GM12878 (cell line): ENCODE data around the gene BCO1. TPM values are rescaled to one million over a fixed set of nuclear protein-coding genes. Genes with fewer than 3 reads are reported as not detected.

Experiments
- ATAC-seq: fragments of 200-7000 bp; cut with Tn5 transposase; 3 replicates; pipeline ENCODE4 v1.9.1; 2020; ENCODE audit warnings: mild to moderate bottlenecking, moderate library complexity
- BruUV-seq: library from RNA; stranded (reverse); fragments of 400-500 nt; replicated peaks from 2 replicates; lab custom pipeline; 2021; lab: Mats Ljungman, UMichigan
- CTCF ChIA-PET: fragments of 300-600 bp; sonication (Branson Sonifier 250); formaldehyde crosslinking; extraction: SDS; loops from one replicate; lab custom pipeline; 2021; ENCODE audit warnings: inconsistent platforms; lab: Yijun Ruan, JAX
- POLR2A ChIA-PET: fragments of 350-600 bp; formaldehyde crosslinking; extraction: SDS; loops from one replicate; lab custom pipeline; 2021; ENCODE audit warnings: inconsistent platforms; lab: Charles Lee
- RAD21 ChIA-PET: fragments of 300-600 bp; sonication (Branson Sonifier 250); formaldehyde crosslinking; loops from one replicate; lab custom pipeline; 2023; ENCODE audit warnings: antibody characterized with exemption; ENCODE audit not compliant: unreplicated experiment; lab: Charles Lee
- SMC1A ChIA-PET: fragments of 300-600 bp; sonication (Branson Sonifier 250); formaldehyde crosslinking; loops from one replicate; lab custom pipeline; 2023; ENCODE audit not compliant: unreplicated experiment, uncharacterized antibody; lab: Charles Lee
- DNase-seq: peaks from one replicate; pipeline ENCODE4 v3.0.0-alpha.2; 2011; ENCODE audit warnings: low read depth, low spot score
- FAIRE-seq: peaks from 3 replicates; lab custom pipeline; 2011; peaks lifted over from hg19 to GRCh38; lab: Jason Lieb, UNC
- H2AFZ ChIP-seq: 2 replicates; pipeline ENCODE4 v1.6.0; 2011; ENCODE audit warnings: low read depth, low read length, control low read depth; ENCODE audit not compliant: control insufficient read depth
- H3K27ac ChIP-seq: 2 replicates; pipeline ENCODE4 v1.5.1; 2011; ENCODE audit warnings: control low read depth; ENCODE audit not compliant: control insufficient read depth, insufficient read depth
- H3K27me3 ChIP-seq, 2 experiments: replicated peaks in 1 of 2; 2 replicates each; pipeline versions ENCODE4 v1.6.0 to v1.6.1; 2011; ENCODE audit warnings: low read length in 1 of 2; ENCODE audit not compliant: control insufficient read depth in 2 of 2, insufficient read depth in 2 of 2
- H3K36me3 ChIP-seq, 2 experiments: 2 replicates each; pipeline ENCODE4 v1.5.1; 2011; ENCODE audit warnings: low read length in 1 of 2; ENCODE audit not compliant: control insufficient read depth in 2 of 2, insufficient read depth in 2 of 2
- H3K4me1 ChIP-seq: 2 replicates; pipeline ENCODE4 v1.6.1; 2011; ENCODE audit warnings: mild to moderate bottlenecking, low read length, moderate library complexity, mixed read lengths; ENCODE audit not compliant: control insufficient read depth, insufficient read depth
- H3K4me2 ChIP-seq: 2 replicates; pipeline ENCODE4 v1.6.0; 2011; ENCODE audit warnings: control low read depth; ENCODE audit not compliant: control insufficient read depth, insufficient read depth
- H3K4me3 ChIP-seq: fragments of 200-600 bp; sonication (generic); 2 replicates; pipeline ENCODE4 v1.5.1; 2016
- H3K79me2 ChIP-seq: 2 replicates; pipeline ENCODE4 v1.6.0; 2011; ENCODE audit warnings: low read length; ENCODE audit not compliant: control insufficient read depth, insufficient read depth
- H3K9ac ChIP-seq: 2 replicates; pipeline ENCODE4 v1.8.0; 2011; ENCODE audit warnings: low read length, control low read depth, mixed read lengths; ENCODE audit not compliant: control insufficient read depth, insufficient read depth
- H3K9me3 ChIP-seq: replicated peaks from 3 replicates; pipeline ENCODE4 v1.5.1; 2011; ENCODE audit warnings: mild to moderate bottlenecking, low read length; ENCODE audit not compliant: control insufficient read depth, insufficient read depth
- H4K20me1 ChIP-seq: 2 replicates; pipeline ENCODE4 v1.6.0; 2011; ENCODE audit not compliant: control insufficient read depth, insufficient read depth
- BCL11A ChIP-seq: IDR thresholded peaks from 2 replicates; pipeline ENCODE4 v1.6.1; 2011; ENCODE audit warnings: low read depth, low read length
- CBX3 ChIP-seq: fragments of 200-600 bp; sonication (generic); IDR thresholded peaks from 2 replicates; pipeline ENCODE4 v1.6.1; 2016; ENCODE audit warnings: low read depth, borderline replicate concordance
- CEBPB ChIP-seq, 2 experiments: fragments of 150-350 bp in 1 of 2; IDR thresholded peaks; 2 replicates each; pipeline ENCODE4 v1.6.1; 2012 to 2014; ENCODE audit warnings: low read depth in 2 of 2, low read length in 2 of 2, borderline replicate concordance in 1 of 2, inconsistent platforms in 1 of 2
- CHD1 ChIP-seq: IDR thresholded peaks from 2 replicates; pipeline ENCODE4 v1.6.1; 2012; ENCODE audit warnings: low read depth, low read length, improper control_type of control experiment
- HCFC1 ChIP-seq: fragments of 150-350 bp; IDR thresholded peaks from 2 replicates; pipeline ENCODE4 v1.6.1; 2014; ENCODE audit warnings: low read length
- KDM1A ChIP-seq: fragments of 200-600 bp; sonication (generic); IDR thresholded peaks from 2 replicates; pipeline ENCODE4 v1.6.1; 2016; ENCODE audit warnings: borderline replicate concordance
- KLF5 ChIP-seq: fragments of 450-650 bp; IDR thresholded peaks from 2 replicates; pipeline ENCODE4 v1.6.1; 2014; ENCODE audit warnings: mild to moderate bottlenecking; ENCODE audit not compliant: partially characterized antibody
- MEF2A ChIP-seq: IDR thresholded peaks from 2 replicates; pipeline ENCODE4 v1.6.1; 2011; ENCODE audit warnings: low read depth, mild to moderate bottlenecking, low read length, moderate library complexity; ENCODE audit not compliant: insufficient read depth
- NFYA ChIP-seq: IDR thresholded peaks from 2 replicates; pipeline ENCODE4 v1.6.1; 2011; ENCODE audit warnings: low read depth, mild to moderate bottlenecking, low read length, improper control_type of control experiment, borderline replicate concordance
- PAX8 ChIP-seq: fragments of 450-650 bp; IDR thresholded peaks from 2 replicates; pipeline ENCODE4 v1.6.1; 2017; ENCODE audit warnings: mild to moderate bottlenecking, moderate library complexity
- POLR2A ChIP-seq: IDR thresholded peaks from 2 replicates; pipeline ENCODE4 v1.6.1; 2011; ENCODE audit warnings: low read depth, mild to moderate bottlenecking, low read length
- RAD51 ChIP-seq: fragments of 450-650 bp; IDR thresholded peaks from 2 replicates; pipeline ENCODE4 v1.6.1; 2016; ENCODE audit warnings: moderate library complexity, mild to moderate bottlenecking, inconsistent platforms
- RB1 ChIP-seq: fragments of 450-650 bp; formaldehyde crosslinking; IDR thresholded peaks from 2 replicates; pipeline ENCODE4 v1.6.1; 2017; ENCODE audit warnings: mild to moderate bottlenecking, borderline replicate concordance
- TAF1 ChIP-seq: IDR thresholded peaks from 2 replicates; pipeline ENCODE4 v1.6.1; 2011; ENCODE audit warnings: mild to moderate bottlenecking, low read depth, low read length, borderline replicate concordance
- ZBED1 ChIP-seq: IDR thresholded peaks from 2 replicates; pipeline ENCODE4 v1.6.1; 2016; ENCODE audit warnings: borderline replicate concordance
- WGBS: methylation state at CpG from one replicate; pipeline ENCODE4 v1.1.6; 2016; ENCODE audit warnings: low lambda C conversion rate; ENCODE audit not compliant: insufficient replicate concordance, insufficient coverage; ENCODE audit errors: missing lambda C conversion rate; 5-methylcytosine and 5-hydroxymethylcytosine counted together
- in situ Hi-C: fragments of 300-500 bp; cut with MboI; formaldehyde crosslinking; loops from 9 replicates; pipeline ENCODE4 v1.14.3; 2018; ENCODE audit warnings: mixed read lengths
- intact Hi-C: fragments of 100-400 bp; cut with micrococcal nuclease; formaldehyde crosslinking; loops from one replicate; pipeline ENCODE4 v1.14.2; 2022; ENCODE audit not compliant: unreplicated experiment
- polyA plus RNA-seq, 11 experiments: library from polyadenylated mRNA; depleted of rRNA in 4 of 11; unstranded in 6 of 11; stranded (reverse) in 5 of 11; fragments of >200 nt; fragmentation: Nextera tagmentation in 4 of 11; fragmentation: Illumina TruSeq in 1 of 11; extraction: Ambion mirVana in 4 of 11; extraction: Trizol in 1 of 11; gene quantifications; 1 replicate in 1 of 11; 2 replicates in 10 of 11; pipeline versions ENCODE4 v1.2.1 to v1.2.3, GENCODE V29; 2011 to 2016; ENCODE audit warnings: inconsistent platforms in 2 of 11, missing spikeins in 2 of 11, low read depth in 1 of 11
- total RNA-seq, 4 experiments: library from RNA; depleted of rRNA in 3 of 4; stranded (reverse); fragments of >200 nt in 3 of 4; fragmentation: Illumina TruSeq in 1 of 4; extraction: Trizol in 1 of 4; gene quantifications; 2 replicates each; pipeline versions ENCODE4 v1.2.1 to v1.2.3, GENCODE V29; 2013 to 2021
- TF ChIP-seq, protein P1 (sequence below): IDR thresholded peaks from 2 replicates; pipeline ENCODE4 v1.6.1; 2012; ENCODE audit warnings: low read depth, low read length, improper control_type of control experiment
- TF ChIP-seq, protein P2 (sequence below): IDR thresholded peaks from 2 replicates; pipeline ENCODE4 v1.6.1; 2011; ENCODE audit warnings: borderline replicate concordance, low read depth, mild to moderate bottlenecking, moderate library complexity, mixed read lengths, low read length; ENCODE audit not compliant: insufficient read depth; ENCODE audit errors: extremely low read length

BCO1 gene
- total and polyA plus RNA-seq, 10 of the 15 experiments (the other 5 are each of a cell fraction or from before 2014, with no cell fraction given): 0.09 to 0.21 (median 0.14) TPM; not detected in 7

GRCh38 chr16:81327447-81328196 lies 89.1 kb downstream of the BCO1 start (continued):
- TF ChIP-seq KLF5: no peak

DNA sequence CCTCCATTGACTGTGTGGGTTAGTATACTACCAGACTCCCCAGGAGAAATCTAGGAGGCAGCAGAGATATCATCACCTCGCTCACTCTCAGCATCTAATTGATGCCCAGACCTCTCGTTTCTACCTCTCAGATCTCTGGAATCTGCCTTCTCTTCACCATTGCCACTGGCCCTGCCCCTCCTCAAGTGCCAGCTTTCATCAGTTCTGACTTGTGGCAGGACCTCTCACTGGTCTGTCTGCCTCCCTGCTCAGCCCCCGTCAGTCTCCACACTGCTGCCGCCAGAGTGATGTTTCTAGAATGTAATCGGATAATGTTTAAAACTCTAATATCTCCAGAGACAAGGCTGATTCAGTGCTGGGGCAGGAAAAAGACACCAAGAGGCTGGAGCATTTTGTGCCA lies 91.5 kb downstream of the BCO1 start:
- POLR2A ChIA-PET: no interaction called here
- H3K79me2 ChIP-seq: no peaks in the 10 kb centered on the region
- no peak overlapping the region for H2AFZ ChIP-seq
- no peaks in the 10 kb centered on the region for H3K36me3 ChIP-seq
- no peaks in the 10 kb centered on the region for H3K4me1 ChIP-seq
- WGBS: 87% methylated on average over 5 of the region's 5 CpGs
- no peaks in the 10 kb centered on the region for H4K20me1 ChIP-seq
- H3K9me3 ChIP-seq: no peaks in the 10 kb centered on the region
- BruUV-seq: no TSS peak
- no peak overlapping the region for H3K9ac ChIP-seq
- TF ChIP-seq BCL11A (no peak), POLR2A (no peak), CHD1 (no peak), TAF1 (no peak), KDM1A (no peak), RAD51 (no peak), CEBPB (IDR thresholded peaks at IDR 0.05; ENCODE audit: borderline replicate concordance in 1 of 2, low read depth in 2 of 2, low read length in 2 of 2) (no peak), CBX3 (no peak), PAX8 (no peak), RB1 (no peak), NFYA (no peak), MEF2A (no peak), ZBED1 (no peak), HCFC1 (no peak)
- TF ChIP-seq, protein P1, sequence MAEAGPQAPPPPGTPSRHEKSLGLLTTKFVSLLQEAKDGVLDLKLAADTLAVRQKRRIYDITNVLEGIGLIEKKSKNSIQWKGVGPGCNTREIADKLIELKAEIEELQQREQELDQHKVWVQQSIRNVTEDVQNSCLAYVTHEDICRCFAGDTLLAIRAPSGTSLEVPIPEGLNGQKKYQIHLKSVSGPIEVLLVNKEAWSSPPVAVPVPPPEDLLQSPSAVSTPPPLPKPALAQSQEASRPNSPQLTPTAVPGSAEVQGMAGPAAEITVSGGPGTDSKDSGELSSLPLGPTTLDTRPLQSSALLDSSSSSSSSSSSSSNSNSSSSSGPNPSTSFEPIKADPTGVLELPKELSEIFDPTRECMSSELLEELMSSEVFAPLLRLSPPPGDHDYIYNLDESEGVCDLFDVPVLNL: no peak
- TF ChIP-seq, protein P2, sequence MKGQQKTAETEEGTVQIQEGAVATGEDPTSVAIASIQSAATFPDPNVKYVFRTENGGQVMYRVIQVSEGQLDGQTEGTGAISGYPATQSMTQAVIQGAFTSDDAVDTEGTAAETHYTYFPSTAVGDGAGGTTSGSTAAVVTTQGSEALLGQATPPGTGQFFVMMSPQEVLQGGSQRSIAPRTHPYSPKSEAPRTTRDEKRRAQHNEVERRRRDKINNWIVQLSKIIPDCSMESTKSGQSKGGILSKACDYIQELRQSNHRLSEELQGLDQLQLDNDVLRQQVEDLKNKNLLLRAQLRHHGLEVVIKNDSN: no peak
- TF ChIP-seq, all 136 proteins: peak for 0
- DNase-seq (no peak), FAIRE-seq (no peak), ATAC-seq (no peak)
- ChIA-PET CTCF (interaction anchor here (1.0 kb wide), 1 partner anchor 22 kb away, joined by 4 read pairs; no protein-coding TSS in a partner anchor), SMC1A (no interaction called here), RAD21 (no interaction called here)
- Histone ChIP-seq H3K27ac (no peak overlapping the region), H3K4me2 (no peak overlapping the region), H3K27me3 (no peaks in the 10 kb centered on the region), H3K4me3 (no peak overlapping the region)
- in situ Hi-C loops (no loop called here), intact Hi-C loops (no loop called here)
